Breast epithelium (tissue), 4 donors: ENCODE data around the gene PTGES. TPM values are rescaled to one million over a fixed set of nuclear protein-coding genes. Genes with fewer than 3 reads are reported as not detected.

ENCODE experiments used
- DNase-seq, 2 donors: peaks; one replicate each; pipeline ENCODE4 v3.0.0-alpha.2; 2019; ENCODE audit warnings: low spot score in 2 of 2
- H3K27ac ChIP-seq, 2 donors: fragments of 200-600 bp; sonication (generic) in 1 of 2; one replicate each; pipeline ENCODE4 v1.5.1; 2016 to 2019; ENCODE audit warnings: mild to moderate bottlenecking in 1 of 2
- H3K27me3 ChIP-seq, 2 donors: fragments of 200-600 bp; sonication (generic) in 1 of 2; one replicate each; pipeline versions ENCODE4 v1.5.1 to v1.6.0; 2017 to 2019; ENCODE audit warnings: control low read depth in 1 of 2, mild to moderate bottlenecking in 1 of 2
- H3K36me3 ChIP-seq: fragments of 200-600 bp; one replicate; pipeline ENCODE4 v1.5.1; 2019
- H3K4me1 ChIP-seq, 2 donors: fragments of 200-600 bp; sonication (generic); one replicate each; pipeline ENCODE4 v1.5.1; 2016 to 2019; ENCODE audit warnings: control low read depth in 1 of 2
- H3K4me3 ChIP-seq, 3 donors: fragments of 200-600 bp; sonication (generic); 1 replicate in 2 of 3; 2 replicates in 1 of 3; pipeline ENCODE4 v1.5.1; 2016 to 2019; ENCODE audit warnings: mild to moderate bottlenecking in 3 of 3, moderate library complexity in 2 of 3
- H3K9me3 ChIP-seq, 2 donors: fragments of 200-600 bp; sonication (generic) in 1 of 2; one replicate each; pipeline ENCODE4 v1.5.1; 2016 to 2019; ENCODE audit warnings: control low read depth in 1 of 2
- CTCF ChIP-seq, 3 donors: fragments of 450-650 bp; IDR thresholded peaks; one replicate each; pipeline ENCODE4 v1.5.1; 2016 to 2017; ENCODE audit warnings: antibody characterized with exemption in 3 of 3, mild to moderate bottlenecking in 3 of 3, moderate library complexity in 3 of 3
- POLR2A ChIP-seq: fragments of 450-650 bp; IDR thresholded peaks from one replicate; pipeline ENCODE4 v1.6.1; 2016; ENCODE audit warnings: antibody characterized with exemption, mild to moderate bottlenecking, moderate library complexity
- POLR2AphosphoS5 ChIP-seq, 3 donors: sonication (generic); formaldehyde crosslinking; IDR thresholded peaks; one replicate each; pipeline ENCODE4 v1.6.1; 2017; ENCODE audit warnings: antibody characterized with exemption in 3 of 3
- intact Hi-C: fragments of 100-400 bp; cut with DNase I; formaldehyde crosslinking; loops from one replicate; pipeline ENCODE4 v1.15.1; 2023; ENCODE audit warnings: low total_unique reads
- total RNA-seq, 3 donors: library from RNA; depleted of rRNA; stranded (reverse); fragments of >200 nt; gene quantifications; one replicate each; pipeline ENCODE4 v1.1.0, GENCODE V29; 2016

Gene PTGES
- total RNA-seq, 3 donors from 2014 or later = 21.8 to 36.7 (median 25.3) TPM

DNA sequence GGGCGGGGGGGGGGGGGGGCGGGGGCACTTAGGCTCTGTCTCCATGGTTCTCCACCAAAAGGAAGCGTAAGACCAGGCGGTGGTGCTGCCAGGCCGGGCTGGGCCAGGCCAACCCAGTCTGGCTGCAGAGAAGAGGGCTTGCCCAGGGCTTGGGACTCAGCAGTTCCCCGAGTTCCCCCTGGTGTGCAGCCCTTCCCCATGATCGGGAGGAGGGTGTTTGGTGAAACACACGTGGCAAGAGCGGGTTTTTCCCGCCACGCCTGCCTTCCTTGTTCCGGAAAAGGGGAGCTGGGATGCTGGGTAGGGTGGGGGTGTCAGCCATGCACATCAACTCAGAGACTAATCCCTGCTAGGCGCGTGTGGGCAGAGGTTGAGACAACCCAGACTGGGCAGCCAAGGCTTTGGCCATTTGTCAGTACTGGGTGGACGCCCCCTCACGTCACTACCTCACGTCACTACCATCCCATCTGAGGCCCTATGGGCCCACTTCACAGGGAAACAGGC lies 54.5 kb downstream of the PTGES start:
- H3K36me3 ChIP-seq = no peaks in the 10 kb centered on the region
- intact Hi-C loops = no loop called here
- no peaks in the 10 kb centered on the region for H3K27me3 ChIP-seq
- DNase-seq = no peak
- H3K9me3 ChIP-seq = no peaks in the 10 kb centered on the region
- peak overlapping the region; percentile 73 to 94 for H3K27ac ChIP-seq
- H3K4me3 ChIP-seq = peak overlapping the region; percentile 38 to 67 (median 60)
- TF ChIP-seq CTCF (IDR thresholded peaks at IDR 0.05) = no peak
- TF ChIP-seq POLR2A = no peak
- TF ChIP-seq POLR2AphosphoS5 (IDR thresholded peaks at IDR 0.05) = peak in 1 of 3 donors; percentile 66
- no peaks in the 10 kb centered on the region for H3K4me1 ChIP-seq

GRCh38 chr9:129697656-129698253 lies 55.1 kb downstream of the PTGES start:
- peak overlapping the region; percentile 73 to 94 for H3K27ac ChIP-seq
- no peaks in the 10 kb centered on the region for H3K4me1 ChIP-seq
- no peak for DNase-seq

DNA sequence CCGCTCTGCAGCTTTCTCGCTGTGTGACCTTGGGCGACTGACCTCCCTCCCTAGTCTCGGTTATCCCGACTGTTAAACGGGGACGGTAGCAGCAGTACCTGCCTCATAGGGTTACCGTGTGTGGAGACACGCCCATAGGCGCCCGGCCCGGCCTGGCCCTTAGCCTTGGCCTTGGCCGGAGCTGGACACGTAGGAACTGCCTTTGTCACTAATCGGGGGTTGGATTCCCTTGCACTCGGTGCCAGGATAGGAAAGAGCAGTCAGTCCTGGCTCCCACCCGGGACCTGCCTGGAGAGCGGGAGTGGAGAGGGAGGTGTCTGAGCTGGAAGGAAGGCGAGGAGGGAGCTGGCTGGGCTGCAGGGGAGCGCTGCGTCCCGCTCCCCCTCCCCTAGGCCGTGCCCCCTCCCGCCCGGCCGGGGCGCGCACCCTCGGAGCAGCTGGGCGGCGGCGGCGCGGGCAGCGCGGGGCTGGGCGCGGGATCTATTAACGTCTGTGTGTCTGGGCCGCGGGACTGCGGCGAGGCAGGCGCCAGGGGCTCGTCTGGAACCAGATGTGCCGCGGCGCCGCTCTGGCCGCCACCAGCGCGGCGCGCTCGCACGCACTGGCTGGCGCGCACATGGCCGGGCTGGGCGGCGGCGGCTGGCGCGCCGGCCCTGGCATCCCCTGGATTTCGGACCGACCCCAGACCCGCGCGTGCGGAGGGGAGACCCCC lies 55.7 kb downstream of the PTGES start:
- Histone ChIP-seq H3K27ac (peak overlapping the region; percentile 73 to 94), H3K27me3 (no peaks in the 10 kb centered on the region), H3K4me1 (no peaks in the 10 kb centered on the region), H3K4me3 (peak overlapping the region; percentile 38 to 67 (median 60)), H3K36me3 (no peaks in the 10 kb centered on the region), H3K9me3 (no peaks in the 10 kb centered on the region)
- no peak for DNase-seq
- no peak for TF ChIP-seq POLR2AphosphoS5 (IDR thresholded peaks at IDR 0.05)
- no peak for TF ChIP-seq CTCF (IDR thresholded peaks at IDR 0.05)
- TF ChIP-seq POLR2A = no peak
- intact Hi-C loops = no loop called here

More at GRCh38 chr9:129697656-129698253, 55.1 kb downstream of the PTGES start:
- H3K27me3 ChIP-seq = no peaks in the 10 kb centered on the region
- peak in 1 of 3 donors; percentile 42 for TF ChIP-seq POLR2AphosphoS5 (IDR thresholded peaks at IDR 0.05)
- TF ChIP-seq CTCF (IDR thresholded peaks at IDR 0.05) = no peak
- no peaks in the 10 kb centered on the region for H3K36me3 ChIP-seq
- H3K4me3 ChIP-seq = peak overlapping the region; percentile 38 to 67 (median 60)
- intact Hi-C loops = no loop called here
- no peaks in the 10 kb centered on the region for H3K9me3 ChIP-seq

- H3K9me3 ChIP-seq = no peaks in the 10 kb centered on the region
- no peaks in the 10 kb centered on the region for H3K4me1 ChIP-seq
- no peak overlapping the region for H3K4me3 ChIP-seq
- DNase-seq = no peak
- H3K27me3 ChIP-seq = no peaks in the 10 kb centered on the region
- H3K36me3 ChIP-seq = no peaks in the 10 kb centered on the region
- TF ChIP-seq POLR2A (no peak), POLR2AphosphoS5 (IDR thresholded peaks at IDR 0.05) (no peak), CTCF (IDR thresholded peaks at IDR 0.05) (no peak)
- H3K27ac ChIP-seq = peak overlapping the region; percentile 25 to 80
- intact Hi-C loops = no loop called here
These were observed 57.0 kb downstream of the PTGES start for GRCh38 chr9:129695870-129696269.

- Histone ChIP-seq H3K36me3 (no peaks in the 10 kb centered on the region), H3K9me3 (no peaks in the 10 kb centered on the region), H3K27ac (peak overlapping the region; percentile 25 to 80), H3K4me1 (no peaks in the 10 kb centered on the region), H3K27me3 (no peaks in the 10 kb centered on the region), H3K4me3 (no peak overlapping the region)
- no peak for DNase-seq
- TF ChIP-seq CTCF (IDR thresholded peaks at IDR 0.05) (no peak), POLR2AphosphoS5 (IDR thresholded peaks at IDR 0.05) (no peak), POLR2A (no peak)
- intact Hi-C loops = loop anchor here (5.0 kb wide), 1 partner anchor 932 kb away; no protein-coding TSS in a partner anchor
These were observed 58.6 kb downstream of the PTGES start for GRCh38 chr9:129694243-129694646.
